Measurements from ENCODE around the gene GRAMD2A. TPM values are rescaled to one million over a fixed set of nuclear protein-coding genes. Genes with fewer than 3 reads are reported as not detected.

GRAMD2A gene
- polyA plus RNA-seq, 3 donors from 2014 or later, result not detected

- Mint-ChIP-seq H3K36me3 (peaks cover 0 to 9% (median 3%) of the 10 kb centered on the region in 3 donors), H3K4me3 (no peak overlapping the region), H3K27me3 (ENCODE audit: low read depth in 3 of 3) (peaks cover 2 to 15% (median 11%) of the 10 kb centered on the region in 3 donors), H3K4me1 (peaks cover 4 to 5% of the 10 kb centered on the region in 2 donors), H3K9me3 (no peaks in the 10 kb centered on the region), H3K27ac (no peak overlapping the region)
- no peak for DNase-seq
Observed at GRCh38 chr15:72193836-72194396, 3.7 kb downstream of the GRAMD2A start.

- Mint-ChIP-seq H3K27me3 (ENCODE audit: low read depth in 3 of 3) (peaks cover 7 to 19% (median 12%) of the 10 kb centered on the region in 3 donors), H3K36me3 (peaks cover 0 to 3% (median 0%) of the 10 kb centered on the region in 3 donors), H3K4me3 (no peak overlapping the region), H3K9me3 (no peaks in the 10 kb centered on the region), H3K4me1 (peaks cover 0 to 2% of the 10 kb centered on the region in 2 donors), H3K27ac (no peak overlapping the region)
- no peak for DNase-seq
Observed at GRCh38 chr15:72192416-72192815, 5.2 kb downstream of the GRAMD2A start.

- Mint-ChIP-seq H3K36me3 (no peaks in the 10 kb centered on the region), H3K4me3 (no peak overlapping the region), H3K9me3 (no peaks in the 10 kb centered on the region), H3K27me3 (ENCODE audit: low read depth in 3 of 3) (peaks cover 11 to 12% (median 11%) of the 10 kb centered on the region in 3 donors), H3K27ac (no peak overlapping the region), H3K4me1 (no peaks in the 10 kb centered on the region)
- no peak for DNase-seq
Observed at GRCh38 chr15:72189250-72189902, 8.2 kb downstream of the GRAMD2A start.

GRCh38 chr15:72184165-72184811, 13.3 kb downstream of the GRAMD2A start:
- Mint-ChIP-seq H3K4me1 (no peaks in the 10 kb centered on the region), H3K9me3 (no peaks in the 10 kb centered on the region), H3K36me3 (no peaks in the 10 kb centered on the region), H3K27ac (no peak overlapping the region), H3K4me3 (no peak overlapping the region), H3K27me3 (ENCODE audit: low read depth in 3 of 3) (peaks cover 13 to 21% (median 14%) of the 10 kb centered on the region in 3 donors)
- DNase-seq, result no peak

GRCh38 chr15:72183781-72184164, 13.8 kb downstream of the GRAMD2A start:
- H3K36me3 Mint-ChIP-seq, result no peaks in the 10 kb centered on the region
- no peaks in the 10 kb centered on the region for H3K4me1 Mint-ChIP-seq
- peaks cover 13 to 20% (median 14%) of the 10 kb centered on the region in 3 donors for H3K27me3 Mint-ChIP-seq (ENCODE audit: low read depth in 3 of 3)
- no peaks in the 10 kb centered on the region for H3K9me3 Mint-ChIP-seq
- H3K4me3 Mint-ChIP-seq, result no peak overlapping the region
- H3K27ac Mint-ChIP-seq, result no peak overlapping the region
- DNase-seq, result no peak

- Mint-ChIP-seq H3K4me1 (no peaks in the 10 kb centered on the region), H3K27ac (no peak overlapping the region), H3K36me3 (no peaks in the 10 kb centered on the region), H3K27me3 (ENCODE audit: low read depth in 3 of 3) (peaks cover 9 to 16% (median 13%) of the 10 kb centered on the region in 3 donors), H3K9me3 (no peaks in the 10 kb centered on the region), H3K4me3 (no peak overlapping the region)
- DNase-seq, result no peak
Observed at GRCh38 chr15:72182673-72183072, 14.9 kb downstream of the GRAMD2A start.

- no peaks in the 10 kb centered on the region for H3K4me1 Mint-ChIP-seq
- peaks cover 9 to 16% (median 10%) of the 10 kb centered on the region in 3 donors for H3K27me3 Mint-ChIP-seq (ENCODE audit: low read depth in 3 of 3)
- DNase-seq, result no peak
- H3K4me3 Mint-ChIP-seq, result no peak overlapping the region
- H3K36me3 Mint-ChIP-seq, result no peaks in the 10 kb centered on the region
- H3K27ac Mint-ChIP-seq, result no peak overlapping the region
- H3K9me3 Mint-ChIP-seq, result no peaks in the 10 kb centered on the region
Observed at GRCh38 chr15:72182244-72182643, 15.3 kb downstream of the GRAMD2A start.

GRCh38 chr15:72180761-72181324, 16.7 kb downstream of the GRAMD2A start:
- Mint-ChIP-seq H3K27me3 (ENCODE audit: low read depth in 3 of 3) (peaks cover 6 to 16% (median 9%) of the 10 kb centered on the region in 3 donors), H3K9me3 (no peaks in the 10 kb centered on the region), H3K4me1 (no peaks in the 10 kb centered on the region), H3K4me3 (no peak overlapping the region), H3K36me3 (no peaks in the 10 kb centered on the region), H3K27ac (no peak overlapping the region)
- no peak for DNase-seq

GRCh38 chr15:72179950-72180581, 17.5 kb downstream of the GRAMD2A start:
- Mint-ChIP-seq H3K9me3 (no peaks in the 10 kb centered on the region), H3K27ac (no peak overlapping the region), H3K4me1 (no peaks in the 10 kb centered on the region), H3K4me3 (no peak overlapping the region), H3K27me3 (ENCODE audit: low read depth in 3 of 3) (peaks cover 2 to 16% (median 6%) of the 10 kb centered on the region in 3 donors), H3K36me3 (no peaks in the 10 kb centered on the region)
- DNase-seq, result no peak

- peaks cover 2 to 13% (median 5%) of the 10 kb centered on the region in 3 donors for H3K27me3 Mint-ChIP-seq (ENCODE audit: low read depth in 3 of 3)
- H3K27ac Mint-ChIP-seq, result no peak overlapping the region
- no peaks in the 10 kb centered on the region for H3K9me3 Mint-ChIP-seq
- H3K4me3 Mint-ChIP-seq, result no peak overlapping the region
- no peaks in the 10 kb centered on the region for H3K36me3 Mint-ChIP-seq
- H3K4me1 Mint-ChIP-seq, result no peaks in the 10 kb centered on the region
- no peak for DNase-seq
Observed at GRCh38 chr15:72178976-72179585, 18.5 kb downstream of the GRAMD2A start.

GRCh38 chr15:72176743-72177142, 20.8 kb downstream of the GRAMD2A start:
- no peaks in the 10 kb centered on the region for H3K9me3 Mint-ChIP-seq
- no peak overlapping the region for H3K27ac Mint-ChIP-seq
- H3K27me3 Mint-ChIP-seq (ENCODE audit: low read depth in 3 of 3), result peaks cover 0 to 6% (median 5%) of the 10 kb centered on the region in 3 donors
- no peak overlapping the region for H3K4me3 Mint-ChIP-seq
- DNase-seq, result no peak
- H3K36me3 Mint-ChIP-seq, result no peaks in the 10 kb centered on the region
- H3K4me1 Mint-ChIP-seq, result no peaks in the 10 kb centered on the region

- no peaks in the 10 kb centered on the region for H3K9me3 Mint-ChIP-seq
- H3K27me3 Mint-ChIP-seq (ENCODE audit: low read depth in 3 of 3), result peaks cover 0 to 5% (median 3%) of the 10 kb centered on the region in 3 donors
- no peaks in the 10 kb centered on the region for H3K36me3 Mint-ChIP-seq
- no peak for DNase-seq
- H3K4me3 Mint-ChIP-seq, result no peak overlapping the region
- H3K27ac Mint-ChIP-seq, result no peak overlapping the region
- H3K4me1 Mint-ChIP-seq, result no peaks in the 10 kb centered on the region
Observed at GRCh38 chr15:72176159-72176558, 21.4 kb downstream of the GRAMD2A start.

- no peak overlapping the region for H3K4me3 Mint-ChIP-seq
- H3K9me3 Mint-ChIP-seq, result no peaks in the 10 kb centered on the region
- no peaks in the 10 kb centered on the region for H3K36me3 Mint-ChIP-seq
- DNase-seq, result no peak
- H3K4me1 Mint-ChIP-seq, result no peaks in the 10 kb centered on the region
- no peak overlapping the region for H3K27ac Mint-ChIP-seq
- H3K27me3 Mint-ChIP-seq (ENCODE audit: low read depth in 3 of 3), result peaks cover 0 to 5% (median 2%) of the 10 kb centered on the region in 3 donors
Observed at GRCh38 chr15:72175186-72176044, 22.2 kb downstream of the GRAMD2A start.

Data from immature natural killer cell (primary cell).